A549 (cell line): ENCODE results near the gene GPD2.

Experiments used
- CBX2 ChIP-seq: fragments of 200-600 bp; sonication (generic); IDR thresholded peaks from 2 replicates; pipeline ENCODE4 v1.6.1; 2016; ENCODE audit warnings: low read depth, mild to moderate bottlenecking, borderline replicate concordance
- KDM1A ChIP-seq: fragments of 200-600 bp; sonication (generic); IDR thresholded peaks from 2 replicates; pipeline ENCODE4 v1.6.1; 2016; ENCODE audit warnings: low read depth, mild to moderate bottlenecking
- TF ChIP-seq, protein P1 (sequence below): fragments of >200 bp; sonication (Bioruptor Twin); formaldehyde crosslinking; IDR thresholded peaks from 3 replicates; pipeline ENCODE4 v1.5.1; 2016

DNA sequence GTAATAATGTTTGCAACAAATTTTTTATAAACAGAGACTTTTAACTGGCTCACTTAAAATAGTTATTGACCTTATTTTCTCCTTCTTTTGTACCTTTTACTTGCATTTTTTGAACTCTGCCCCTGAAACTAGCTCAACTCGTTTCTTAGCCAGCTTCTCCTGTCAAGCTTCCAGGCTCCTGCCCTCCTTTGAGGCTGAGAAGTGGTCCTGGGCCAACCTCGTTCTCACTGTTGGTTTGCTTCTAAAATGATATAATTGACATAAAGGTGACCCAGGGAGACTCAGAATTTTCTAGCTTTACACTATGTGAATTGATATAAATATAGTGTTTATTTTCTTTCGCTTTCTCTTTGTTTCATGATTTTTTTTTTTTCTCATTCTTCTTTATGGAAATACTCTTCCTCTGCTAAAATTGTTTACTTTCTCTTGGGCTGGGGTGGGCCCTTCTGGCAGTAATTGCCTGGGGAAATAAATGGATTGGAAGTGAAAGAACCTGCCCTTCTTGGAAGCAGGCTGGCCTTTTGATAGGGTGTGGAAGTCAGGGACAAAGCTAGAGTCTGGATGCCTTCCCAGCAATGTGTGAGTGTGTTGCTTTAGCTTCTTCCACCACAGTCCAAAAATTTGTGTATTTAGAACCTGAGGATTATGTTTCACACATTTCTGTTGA lies 30.7 kb downstream of the GPD2 start:
- no peak for TF ChIP-seq CBX2
- TF ChIP-seq, protein P1, sequence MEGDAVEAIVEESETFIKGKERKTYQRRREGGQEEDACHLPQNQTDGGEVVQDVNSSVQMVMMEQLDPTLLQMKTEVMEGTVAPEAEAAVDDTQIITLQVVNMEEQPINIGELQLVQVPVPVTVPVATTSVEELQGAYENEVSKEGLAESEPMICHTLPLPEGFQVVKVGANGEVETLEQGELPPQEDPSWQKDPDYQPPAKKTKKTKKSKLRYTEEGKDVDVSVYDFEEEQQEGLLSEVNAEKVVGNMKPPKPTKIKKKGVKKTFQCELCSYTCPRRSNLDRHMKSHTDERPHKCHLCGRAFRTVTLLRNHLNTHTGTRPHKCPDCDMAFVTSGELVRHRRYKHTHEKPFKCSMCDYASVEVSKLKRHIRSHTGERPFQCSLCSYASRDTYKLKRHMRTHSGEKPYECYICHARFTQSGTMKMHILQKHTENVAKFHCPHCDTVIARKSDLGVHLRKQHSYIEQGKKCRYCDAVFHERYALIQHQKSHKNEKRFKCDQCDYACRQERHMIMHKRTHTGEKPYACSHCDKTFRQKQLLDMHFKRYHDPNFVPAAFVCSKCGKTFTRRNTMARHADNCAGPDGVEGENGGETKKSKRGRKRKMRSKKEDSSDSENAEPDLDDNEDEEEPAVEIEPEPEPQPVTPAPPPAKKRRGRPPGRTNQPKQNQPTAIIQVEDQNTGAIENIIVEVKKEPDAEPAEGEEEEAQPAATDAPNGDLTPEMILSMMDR, result no peak
- TF ChIP-seq KDM1A, result no peak
